GM12878 (cell line): ENCODE results near the gene CDK17.

Experiments used
- BACH1 ChIP-seq: fragments of 450-650 bp; IDR thresholded peaks from 2 replicates; pipeline ENCODE4 v1.6.1; 2017; ENCODE audit warnings: mild to moderate bottlenecking, borderline replicate concordance
- CTCF ChIP-seq, 3 experiments: IDR thresholded peaks in 2 of 3; conservative IDR thresholded peaks in 1 of 3; 2 replicates each; pipeline ENCODE4 v1.5.1; 2011; ENCODE audit warnings: low read depth in 3 of 3, low read length in 3 of 3, mild to moderate bottlenecking in 3 of 3, control low read depth in 2 of 3, moderate library complexity in 2 of 3, inconsistent platforms in 1 of 3, mixed read lengths in 1 of 3; ENCODE audit not compliant: control insufficient read depth in 2 of 3, insufficient read depth in 1 of 3; ENCODE audit errors: extremely low read depth in 1 of 3
- IRF5 ChIP-seq: fragments of 450-650 bp; IDR thresholded peaks from 2 replicates; pipeline ENCODE4 v1.6.1; 2017; ENCODE audit warnings: borderline replicate concordance
- POLR2A ChIP-seq: IDR thresholded peaks from 2 replicates; pipeline ENCODE4 v1.6.1; 2011; ENCODE audit warnings: low read depth, mild to moderate bottlenecking, low read length
- ZNF274 ChIP-seq: IDR thresholded peaks from one replicate; pipeline ENCODE4 v1.8.0; 2011; ENCODE audit not compliant: insufficient read length, insufficient read depth

- no peak for TF ChIP-seq ZNF274
- no peak for TF ChIP-seq BACH1
- TF ChIP-seq POLR2A, result no peak
- TF ChIP-seq CTCF (IDR thresholded peaks at IDR 0.05 in 2 of 3, conservative IDR thresholded peaks at IDR 0.05 in 1 of 3; ENCODE audit: control insufficient read depth in 2 of 3, extremely low read depth in 1 of 3, insufficient read depth in 1 of 3, low read depth in 3 of 3, low read length in 3 of 3), result no peak
- no peak for TF ChIP-seq IRF5
Measured at GRCh38 chr12:96338852-96339471, 61.3 kb downstream of the CDK17 start.
